ENCODE data around the gene UMAD1. TPM values are rescaled to one million over a fixed set of nuclear protein-coding genes. Genes with fewer than 3 reads are reported as not detected.

The UMAD1 gene
- total and polyA plus RNA-seq, 11 donors, result 3.5 to 19.7 (median 15.3) TPM

GRCh38 chr7:7829667-7830066 lies 189.1 kb downstream of the UMAD1 start:
- Histone ChIP-seq H3K27me3 (no peaks in the 10 kb centered on the region), H3K36me3 (no peaks in the 10 kb centered on the region), H3K27ac (no peak overlapping the region), H3K4me3 (no peak overlapping the region), H3K9me3 (peaks cover 0 to 6% (median 0%) of the 10 kb centered on the region in 12 donors), H3K4me1 (peaks cover 0 to 6% (median 0%) of the 10 kb centered on the region in 12 donors)
- no peak for DNase-seq
- TF ChIP-seq, protein P1, sequence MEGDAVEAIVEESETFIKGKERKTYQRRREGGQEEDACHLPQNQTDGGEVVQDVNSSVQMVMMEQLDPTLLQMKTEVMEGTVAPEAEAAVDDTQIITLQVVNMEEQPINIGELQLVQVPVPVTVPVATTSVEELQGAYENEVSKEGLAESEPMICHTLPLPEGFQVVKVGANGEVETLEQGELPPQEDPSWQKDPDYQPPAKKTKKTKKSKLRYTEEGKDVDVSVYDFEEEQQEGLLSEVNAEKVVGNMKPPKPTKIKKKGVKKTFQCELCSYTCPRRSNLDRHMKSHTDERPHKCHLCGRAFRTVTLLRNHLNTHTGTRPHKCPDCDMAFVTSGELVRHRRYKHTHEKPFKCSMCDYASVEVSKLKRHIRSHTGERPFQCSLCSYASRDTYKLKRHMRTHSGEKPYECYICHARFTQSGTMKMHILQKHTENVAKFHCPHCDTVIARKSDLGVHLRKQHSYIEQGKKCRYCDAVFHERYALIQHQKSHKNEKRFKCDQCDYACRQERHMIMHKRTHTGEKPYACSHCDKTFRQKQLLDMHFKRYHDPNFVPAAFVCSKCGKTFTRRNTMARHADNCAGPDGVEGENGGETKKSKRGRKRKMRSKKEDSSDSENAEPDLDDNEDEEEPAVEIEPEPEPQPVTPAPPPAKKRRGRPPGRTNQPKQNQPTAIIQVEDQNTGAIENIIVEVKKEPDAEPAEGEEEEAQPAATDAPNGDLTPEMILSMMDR (IDR thresholded peaks at IDR 0.05), result no peak
- TF ChIP-seq POLR2A (IDR thresholded peaks at IDR 0.05), result no peak
- no peak for ATAC-seq
- intact Hi-C loops (cut with DNase I), result no loop called here
- WGBS, 4 donors, result 93 to 97% (median 95%) methylated on average over 2 of the region's 2 CpGs

- DNase-seq (no peak), ATAC-seq (no peak)
- Histone ChIP-seq H3K27ac (no peak overlapping the region), H3K4me3 (no peak overlapping the region), H3K9me3 (peaks cover 0 to under 1% (median 0%) of the 10 kb centered on the region in 12 donors), H3K27me3 (no peaks in the 10 kb centered on the region), H3K4me1 (peaks cover 0 to 6% (median 0%) of the 10 kb centered on the region in 12 donors), H3K36me3 (no peaks in the 10 kb centered on the region)
- intact Hi-C loops (cut with DNase I), result no loop called here
- 58 to 69% (median 64%) methylated on average over 6 to 7 of the region's 7 CpGs for WGBS, 4 donors
- no peak for TF ChIP-seq POLR2A (IDR thresholded peaks at IDR 0.05)
- TF ChIP-seq, protein P1 (IDR thresholded peaks at IDR 0.05), result no peak
Observed at GRCh38 chr7:7830122-7830878, 189.7 kb downstream of the UMAD1 start.

- intact Hi-C loops (cut with DNase I), result no loop called here
- WGBS, 4 donors, result 80 to 94% (median 89%) methylated on average over 5 of the region's 5 CpGs
- H3K27ac ChIP-seq, result no peak overlapping the region
Observed at GRCh38 chr7:7832518-7832917, 192.0 kb downstream of the UMAD1 start.

DNA sequence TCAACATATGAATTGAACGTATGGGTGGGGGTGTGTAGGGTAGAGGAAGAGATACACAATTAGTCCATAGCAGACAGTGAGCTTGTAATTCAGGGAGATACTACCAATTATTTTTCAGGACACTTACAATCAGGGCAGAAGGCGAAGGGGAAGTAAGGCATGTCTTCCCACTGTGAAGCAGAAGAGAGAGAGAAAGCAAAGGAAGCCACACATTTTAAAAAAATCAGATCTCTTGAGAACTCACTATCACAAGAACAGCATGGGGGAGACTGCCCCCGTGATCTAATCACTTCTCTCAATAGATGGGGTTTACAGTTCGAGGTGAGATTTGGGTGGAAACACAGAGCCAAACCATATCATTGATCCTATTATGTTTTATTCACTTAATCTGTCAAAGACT lies 194.2 kb downstream of the UMAD1 start:
- 81 to 83% (median 82%) methylated on average over 4 of the region's 4 CpGs for WGBS, 4 donors
- no peaks in the 10 kb centered on the region for H3K36me3 ChIP-seq
- intact Hi-C loops (cut with DNase I), result no loop called here
- H3K4me1 ChIP-seq, result peaks cover 0 to 6% (median 0%) of the 10 kb centered on the region in 12 donors
- no peak for DNase-seq
- H3K27me3 ChIP-seq, result no peaks in the 10 kb centered on the region
- TF ChIP-seq POLR2A (IDR thresholded peaks at IDR 0.05), result no peak
- TF ChIP-seq, protein P1 (IDR thresholded peaks at IDR 0.05), result no peak
- no peak for ATAC-seq
- no peak overlapping the region for H3K4me3 ChIP-seq
- no peak overlapping the region for H3K27ac ChIP-seq
- no peaks in the 10 kb centered on the region for H3K9me3 ChIP-seq

More at GRCh38 chr7:7832518-7832917, 192.0 kb downstream of the UMAD1 start:
- no peak for ATAC-seq
- Histone ChIP-seq H3K4me3 (no peak overlapping the region), H3K36me3 (no peaks in the 10 kb centered on the region), H3K4me1 (peaks cover 0 to 6% (median 0%) of the 10 kb centered on the region in 12 donors), H3K27me3 (no peaks in the 10 kb centered on the region), H3K9me3 (no peaks in the 10 kb centered on the region)
- DNase-seq, result no peak
- TF ChIP-seq POLR2A (IDR thresholded peaks at IDR 0.05), result no peak
- TF ChIP-seq, protein P1 (IDR thresholded peaks at IDR 0.05), result no peak

Data from heart left ventricle (tissue), 16 donors.